ENCODE data around the gene MAST3. TPM values are rescaled to one million over a fixed set of nuclear protein-coding genes. Genes with fewer than 3 reads are reported as not detected.

The MAST3 gene
- polyA plus RNA-seq, 1 donor from 2014 or later = 2.3 TPM

- H4K20me1 ChIP-seq (ENCODE audit: insufficient read depth) = no peaks in the 10 kb centered on the region
- H3K79me2 ChIP-seq (replicated peaks; ENCODE audit: insufficient read depth, low read length) = no peaks in the 10 kb centered on the region
- no peak overlapping the region for H3K4me3 ChIP-seq (ENCODE audit: low read length)
- no peaks in the 10 kb centered on the region for H3K36me3 ChIP-seq (ENCODE audit: insufficient read depth, low read length)
- H3K27me3 ChIP-seq (ENCODE audit: insufficient read depth, low read depth, low read length) = no peaks in the 10 kb centered on the region
- no peaks in the 10 kb centered on the region for H3F3A ChIP-seq (ENCODE audit: insufficient read depth, low read length, poor library complexity, severe bottlenecking)
- H3K9me2 ChIP-seq (ENCODE audit: insufficient read depth, low read length) = no peaks in the 10 kb centered on the region
- TF ChIP-seq TAF1 (IDR thresholded peaks at IDR 0.05; ENCODE audit: low read depth) (no peak), RAD21 (conservative IDR thresholded peaks at IDR 0.05) (no peak), CTCF (IDR thresholded peaks at IDR 0.05; ENCODE audit: poor library complexity, severe bottlenecking) (no peak)
- H3K9ac ChIP-seq (ENCODE audit: low read length) = no peak overlapping the region
- no peak overlapping the region for H2AFZ ChIP-seq (ENCODE audit: low read depth, low read length)
- no peak overlapping the region for H3K27ac ChIP-seq (ENCODE audit: low read length)
- H3K9me3 ChIP-seq (ENCODE audit: low read length) = no peaks in the 10 kb centered on the region
- no peak overlapping the region for H3K4me2 ChIP-seq (ENCODE audit: low read length)
Observed at GRCh38 chr19:18183529-18183928, 86.0 kb downstream of the MAST3 start.

DNA sequence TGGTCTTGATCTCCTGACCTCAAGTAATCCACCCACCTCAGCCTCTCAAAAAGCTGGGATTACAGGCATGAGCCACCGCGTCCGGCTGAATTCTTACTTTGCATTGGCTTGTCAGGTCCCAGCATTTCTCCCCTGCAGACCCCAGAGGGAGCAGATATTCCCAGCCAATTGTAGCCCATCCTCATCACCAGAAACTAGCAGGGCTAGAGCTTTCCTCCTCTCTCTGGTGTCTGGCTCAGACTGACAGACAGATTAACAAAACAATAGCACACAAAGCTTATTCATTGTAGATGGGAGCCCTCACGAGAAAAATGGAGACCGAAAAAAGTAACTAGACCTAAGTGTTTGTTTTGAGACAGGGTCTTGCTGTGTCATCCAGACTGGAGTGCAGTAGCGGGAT lies 88.0 kb downstream of the MAST3 start:
- H3K27me3 ChIP-seq (ENCODE audit: insufficient read depth, low read depth, low read length) = no peaks in the 10 kb centered on the region
- H3K79me2 ChIP-seq (replicated peaks; ENCODE audit: insufficient read depth, low read length) = no peaks in the 10 kb centered on the region
- H3K4me2 ChIP-seq (ENCODE audit: low read length) = no peak overlapping the region
- no peak overlapping the region for H3K4me3 ChIP-seq (ENCODE audit: low read length)
- H3K9me3 ChIP-seq (ENCODE audit: low read length) = no peaks in the 10 kb centered on the region
- no peaks in the 10 kb centered on the region for H3F3A ChIP-seq (ENCODE audit: insufficient read depth, low read length, poor library complexity, severe bottlenecking)
- no peak overlapping the region for H2AFZ ChIP-seq (ENCODE audit: low read depth, low read length)
- H3K9me2 ChIP-seq (ENCODE audit: insufficient read depth, low read length) = no peaks in the 10 kb centered on the region
- H3K27ac ChIP-seq (ENCODE audit: low read length) = no peak overlapping the region
- no peak overlapping the region for H3K9ac ChIP-seq (ENCODE audit: low read length)
- H4K20me1 ChIP-seq (ENCODE audit: insufficient read depth) = no peaks in the 10 kb centered on the region
- no peaks in the 10 kb centered on the region for H3K36me3 ChIP-seq (ENCODE audit: insufficient read depth, low read length)
- TF ChIP-seq RAD21 (conservative IDR thresholded peaks at IDR 0.05) (no peak), CTCF (IDR thresholded peaks at IDR 0.05; ENCODE audit: poor library complexity, severe bottlenecking) (no peak), MXI1 (conservative IDR thresholded peaks at IDR 0.05; ENCODE audit: poor library complexity, severe bottlenecking) (no peak), REST (IDR thresholded peaks at IDR 0.05; ENCODE audit: borderline replicate concordance) (no peak), POLR2AphosphoS5 (IDR thresholded peaks at IDR 0.05) (no peak), EP300 (conservative IDR thresholded peaks at IDR 0.05; ENCODE audit: poor library complexity, severe bottlenecking) (no peak), EZH2 (IDR thresholded peaks at IDR 0.05; ENCODE audit: borderline replicate concordance, insufficient read depth, low read length, poor library complexity, severe bottlenecking) (no peak), SMC3 (conservative IDR thresholded peaks at IDR 0.05; ENCODE audit: poor library complexity) (no peak), TAF1 (IDR thresholded peaks at IDR 0.05; ENCODE audit: low read depth) (no peak)
